Right cardiac atrium (tissue), 5 donors: ENCODE data around the gene TUBB8. TPM values are rescaled to one million over a fixed set of nuclear protein-coding genes. Genes with fewer than 3 reads are reported as not detected.

Experiments
- ATAC-seq, 2 donors: fragments of 200-7000 bp; cut with Tn5 transposase; one replicate each; pipeline versions ENCODE4 v1.8.0 to v1.9.1; 2020; ENCODE audit warnings: moderate library complexity in 2 of 2, mild to moderate bottlenecking in 1 of 2
- DNase-seq, 3 donors: peaks; one replicate each; pipeline ENCODE4 v3.0.0-alpha.2; 2020
- H3K27ac ChIP-seq: one replicate; pipeline ENCODE4 v1.5.1; 2013; ENCODE audit warnings: mild to moderate bottlenecking, low read length, control low read depth, moderate library complexity
- H3K27me3 ChIP-seq: one replicate; pipeline ENCODE4 v1.6.1; 2013; ENCODE audit not compliant: control insufficient read depth, insufficient read depth
- H3K4me1 ChIP-seq: one replicate; pipeline ENCODE4 v1.6.1; 2013; ENCODE audit warnings: low read length; ENCODE audit not compliant: control insufficient read depth, insufficient read depth
- H3K4me3 ChIP-seq: one replicate; pipeline ENCODE4 v1.5.1; 2013; ENCODE audit warnings: low read length, control low read depth
- H3K9me3 ChIP-seq: one replicate; pipeline ENCODE4 v1.6.1; 2013; ENCODE audit warnings: low read length; ENCODE audit not compliant: control insufficient read depth
- WGBS: extraction: QIAGEN DNeasy Blood & Tissue Kit; methylation state at CpG from one replicate; pipeline ENCODE4 v1.1.7; 2013; 5-methylcytosine and 5-hydroxymethylcytosine counted together
- intact Hi-C, 4 donors: fragments of 100-400 bp; cut with DNase I; formaldehyde crosslinking; loops; one replicate each; pipeline versions ENCODE4 v1.11.0 to v1.14.0; 2022 to 2023
- long read RNA-seq, 4 donors: library from polyadenylated mRNA; unstranded; transcript quantifications; one replicate each; pipeline ENCODE4 v2.0.0, GENCODE V29; 2020 to 2021
- polyA plus RNA-seq: library from polyadenylated mRNA; stranded (reverse); fragments of 200-250 nt; gene quantifications from one replicate; pipeline ENCODE4 v1.2.3, GENCODE V29; 2013
- total RNA-seq, 4 donors: library from RNA; stranded (reverse); fragmentation: NEBNext Ultra II Directional; extraction: Animal tissue kit (Norgen Biotek cat#: 25700); gene quantifications; one replicate each; pipeline ENCODE4 v1.2.1, GENCODE V29; 2021
- donor health status: healthy with polysubstance abuse.
- donor health status: DM: no; HTN: yes; CAD: no.
- donor health status: DM: no; HTN: no; CAD: no.
- donor health status: DM: no; HTN: yes; CAD: no; lungs with severe emphysema.
- donor health status: DM: yes; HTN: yes; CAD: no.

TUBB8 gene
- total RNA-seq (under 1 TPM in 1 of 4 donors, not detected in 3; 0.11 TPM), polyA plus RNA-seq (not detected)
- long read RNA-seq, donor 1: 0 reads
- long read RNA-seq, donor 2: 0 reads
- long read RNA-seq, donor 3: 0 reads
- long read RNA-seq, donor 4: 0 reads

- intact Hi-C loops: no loop called here
- Histone ChIP-seq H3K27ac (no peak within 1 kb of the TSS), H3K27me3 (no peaks in the 10 kb centered on the region), H3K9me3 (no peaks in the 10 kb centered on the region), H3K4me1 (no peaks in the 10 kb centered on the region), H3K4me3 (no peak within 1 kb of the TSS)
- 79% methylated on average over 34 of the region's 34 CpGs for WGBS
- DNase-seq (peak in 1 of 3 donors; percentile 16), ATAC-seq (no peak)
These were observed at the start of gene TUBB8 for GRCh38 chr10:48996-49395. TSS of gene TUBB8 (minus strand) at chr10:49296. CDS start at chr10:49238, 58 bp downstream.

- 9% methylated on average over 1 of the region's 1 CpG for WGBS
- DNase-seq: no peak
These were observed 47.4 kb upstream of the TUBB8 start for GRCh38 chr10:96466-96865.

GRCh38 chr10:95356-96115, 46.4 kb upstream of the TUBB8 start:
- intact Hi-C loops: no loop called here
- no peak for DNase-seq
- 58% methylated on average over 2 of the region's 2 CpGs for WGBS

More at GRCh38 chr10:96466-96865, 47.4 kb upstream of the TUBB8 start:
- intact Hi-C loops: no loop called here
- ATAC-seq: no peak
- no peaks in the 10 kb centered on the region for H3K27me3 ChIP-seq
- H3K4me1 ChIP-seq: no peaks in the 10 kb centered on the region
- no peaks in the 10 kb centered on the region for H3K9me3 ChIP-seq
- no peak overlapping the region for H3K27ac ChIP-seq
- H3K4me3 ChIP-seq: no peak overlapping the region

GRCh38 chr10:94613-95012, 45.5 kb upstream of the TUBB8 start:
- Histone ChIP-seq H3K27me3 (no peaks in the 10 kb centered on the region), H3K4me3 (no peak overlapping the region), H3K4me1 (no peaks in the 10 kb centered on the region), H3K27ac (no peak overlapping the region), H3K9me3 (no peaks in the 10 kb centered on the region)
- no peak for DNase-seq
- ATAC-seq: no peak
- intact Hi-C loops: no loop called here
- 19% methylated on average over 1 of the region's 1 CpG for WGBS

More at GRCh38 chr10:95356-96115, 46.4 kb upstream of the TUBB8 start:
- H3K27me3 ChIP-seq: no peaks in the 10 kb centered on the region
- no peak overlapping the region for H3K27ac ChIP-seq
- no peaks in the 10 kb centered on the region for H3K4me1 ChIP-seq
- H3K4me3 ChIP-seq: no peak overlapping the region
- no peak for ATAC-seq
- no peaks in the 10 kb centered on the region for H3K9me3 ChIP-seq

GRCh38 chr10:92846-93245, 43.8 kb upstream of the TUBB8 start:
- H3K4me1 ChIP-seq: no peaks in the 10 kb centered on the region
- no peak overlapping the region for H3K4me3 ChIP-seq
- intact Hi-C loops: no loop called here
- no peaks in the 10 kb centered on the region for H3K27me3 ChIP-seq
- no peak overlapping the region for H3K27ac ChIP-seq
- ATAC-seq (no peak), DNase-seq (no peak)
- 96% methylated on average over 2 of the region's 2 CpGs for WGBS
- H3K9me3 ChIP-seq: no peaks in the 10 kb centered on the region

GRCh38 chr10:92153-92552, 43.1 kb upstream of the TUBB8 start:
- Histone ChIP-seq H3K4me3 (no peak overlapping the region), H3K27ac (no peak overlapping the region), H3K4me1 (no peaks in the 10 kb centered on the region), H3K9me3 (no peaks in the 10 kb centered on the region), H3K27me3 (no peaks in the 10 kb centered on the region)
- intact Hi-C loops: no loop called here
- 81% methylated on average over 4 of the region's 4 CpGs for WGBS
- no peak for ATAC-seq
- no peak for DNase-seq

- Histone ChIP-seq H3K27me3 (no peaks in the 10 kb centered on the region), H3K4me3 (no peak overlapping the region), H3K27ac (no peak overlapping the region), H3K4me1 (no peaks in the 10 kb centered on the region), H3K9me3 (no peaks in the 10 kb centered on the region)
- intact Hi-C loops: no loop called here
- DNase-seq (peak in 2 of 3 donors; percentile 57 to 66), ATAC-seq (peak; percentile 55 to 78)
- WGBS: 77% methylated on average over 8 of the region's 8 CpGs
These were observed 42.2 kb upstream of the TUBB8 start for GRCh38 chr10:91313-91712.

GRCh38 chr10:90161-90560, 41.1 kb upstream of the TUBB8 start:
- Histone ChIP-seq H3K27ac (no peak overlapping the region), H3K27me3 (no peaks in the 10 kb centered on the region), H3K9me3 (no peaks in the 10 kb centered on the region), H3K4me3 (no peak overlapping the region), H3K4me1 (no peaks in the 10 kb centered on the region)
- WGBS: 91% methylated on average over 1 of the region's 1 CpG
- DNase-seq (no peak), ATAC-seq (no peak)
- intact Hi-C loops: no loop called here

GRCh38 chr10:89248-89647, 40.2 kb upstream of the TUBB8 start:
- Histone ChIP-seq H3K4me3 (no peak overlapping the region), H3K27me3 (no peaks in the 10 kb centered on the region), H3K27ac (no peak overlapping the region), H3K4me1 (no peaks in the 10 kb centered on the region), H3K9me3 (no peaks in the 10 kb centered on the region)
- ATAC-seq: no peak
- 84% methylated on average over 2 of the region's 2 CpGs for WGBS
- DNase-seq: no peak
- intact Hi-C loops: no loop called here

- intact Hi-C loops: no loop called here
- WGBS: 60% methylated on average over 4 of the region's 4 CpGs
These were observed 39.2 kb upstream of the TUBB8 start for GRCh38 chr10:88253-88652.

GRCh38 chr10:87177-88080, 38.3 kb upstream of the TUBB8 start:
- ATAC-seq (peak; percentile 35 to 68), DNase-seq (no peak)
- H3K4me1 ChIP-seq: no peaks in the 10 kb centered on the region
- H3K9me3 ChIP-seq: no peaks in the 10 kb centered on the region
- H3K27me3 ChIP-seq: no peaks in the 10 kb centered on the region
- no peak overlapping the region for H3K27ac ChIP-seq
- WGBS: 65% methylated on average over 19 of the region's 19 CpGs
- intact Hi-C loops: no loop called here
- no peak overlapping the region for H3K4me3 ChIP-seq

More at GRCh38 chr10:88253-88652, 39.2 kb upstream of the TUBB8 start:
- DNase-seq (no peak), ATAC-seq (no peak)
- H3K9me3 ChIP-seq: no peaks in the 10 kb centered on the region
- H3K4me1 ChIP-seq: no peaks in the 10 kb centered on the region
- H3K27me3 ChIP-seq: no peaks in the 10 kb centered on the region
- H3K27ac ChIP-seq: no peak overlapping the region
- H3K4me3 ChIP-seq: no peak overlapping the region
